ENCODE measurements around the gene ACAA1.
"Not testable (repeated sequence)": the region's sequence is repeated elsewhere in the genome, so short reads cannot be mapped to it uniquely, and the experiment has no call there.

Gene ACAA1

DNA sequence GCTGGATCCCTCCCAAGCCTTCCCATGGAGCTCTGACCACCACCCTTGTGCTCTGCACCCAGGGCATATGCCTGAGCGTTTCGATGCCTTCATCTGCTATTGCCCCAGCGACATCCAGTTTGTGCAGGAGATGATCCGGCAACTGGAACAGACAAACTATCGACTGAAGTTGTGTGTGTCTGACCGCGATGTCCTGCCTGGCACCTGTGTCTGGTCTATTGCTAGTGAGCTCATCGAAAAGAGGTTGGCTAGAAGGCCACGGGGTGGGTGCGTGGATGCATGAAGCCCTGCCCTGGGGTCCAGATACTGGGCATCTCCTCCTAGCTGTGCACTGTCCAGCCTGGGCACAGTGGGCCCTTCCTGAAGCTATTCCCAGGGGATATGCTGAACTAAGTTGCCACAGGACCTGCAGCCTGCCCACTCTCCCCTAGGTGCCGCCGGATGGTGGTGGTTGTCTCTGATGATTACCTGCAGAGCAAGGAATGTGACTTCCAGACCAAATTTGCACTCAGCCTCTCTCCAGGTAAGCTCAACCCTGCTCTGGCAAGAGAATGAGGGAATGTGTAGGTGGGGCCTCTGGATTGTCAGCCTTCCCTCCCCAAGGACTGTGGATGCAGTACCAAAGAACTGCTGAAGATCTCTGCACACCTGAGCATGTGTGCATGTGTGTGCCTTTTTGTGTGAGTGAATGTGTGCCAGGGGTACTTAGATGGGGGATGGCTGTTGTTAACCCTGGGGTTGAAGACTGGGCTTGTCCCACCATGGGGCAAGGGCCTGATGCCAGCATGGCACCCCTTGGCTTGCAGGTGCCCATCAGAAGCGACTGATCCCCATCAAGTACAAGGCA lies 3.6 kb upstream of the ACAA1 start:
- no peaks in the 10 kb centered on the region for H3K27me3 ChIP-seq (ENCODE audit: control insufficient read depth in 1 of 2, insufficient read depth in 2 of 2, low read length in 2 of 2)
- H3K4me3 ChIP-seq (ENCODE audit: low read depth in 1 of 2, low read length in 2 of 2): no peak overlapping the region
- no peak overlapping the region for H3K9ac ChIP-seq (ENCODE audit: low read length)
- H3K36me3 ChIP-seq (ENCODE audit: insufficient read depth, low read length): peaks cover 21% of the 10 kb centered on the region
- peaks cover 24% of the 10 kb centered on the region for H3K4me1 ChIP-seq (ENCODE audit: insufficient read depth, low read length)
- no peaks in the 10 kb centered on the region for H3K9me3 ChIP-seq (ENCODE audit: low read length)
- no peak overlapping the region for H3K27ac ChIP-seq (ENCODE audit: low read depth, low read length)

DNA sequence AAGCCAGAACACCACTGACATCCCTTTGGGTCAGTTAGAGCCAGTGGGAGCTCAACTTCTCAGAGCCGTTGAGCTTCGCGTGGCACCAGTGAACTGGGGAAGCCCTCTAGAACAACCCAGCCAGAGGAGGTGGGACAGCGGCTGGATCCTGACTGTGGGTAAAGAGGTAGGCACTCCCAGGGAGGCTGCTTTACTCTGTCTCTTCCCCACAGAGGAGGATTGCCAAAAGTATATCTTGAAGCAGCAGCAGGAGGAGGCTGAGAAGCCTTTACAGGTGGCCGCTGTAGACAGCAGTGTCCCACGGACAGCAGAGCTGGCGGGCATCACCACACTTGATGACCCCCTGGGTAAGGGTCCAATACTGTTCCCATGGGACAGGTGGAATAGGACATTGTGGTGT lies 2.7 kb upstream of the ACAA1 start:
- Histone ChIP-seq H3K36me3 (ENCODE audit: insufficient read depth, low read length) (peaks cover 21% of the 10 kb centered on the region), H3K9me3 (ENCODE audit: low read length) (no peaks in the 10 kb centered on the region), H3K27ac (ENCODE audit: low read depth, low read length) (no peak overlapping the region), H3K4me3 (ENCODE audit: low read depth in 1 of 2, low read length in 2 of 2) (peak overlapping the region; percentile 44 to 89), H3K27me3 (ENCODE audit: control insufficient read depth in 1 of 2, insufficient read depth in 2 of 2, low read length in 2 of 2) (no peaks in the 10 kb centered on the region), H3K4me1 (ENCODE audit: insufficient read depth, low read length) (peaks cover 29% of the 10 kb centered on the region), H3K9ac (ENCODE audit: low read length) (peak overlapping the region; percentile 71)

GRCh38 chr3:38139191-38139590 lies 2.3 kb upstream of the ACAA1 start:
- Histone ChIP-seq H3K4me1 (ENCODE audit: insufficient read depth, low read length) (peaks cover 29% of the 10 kb centered on the region), H3K4me3 (ENCODE audit: low read depth in 1 of 2, low read length in 2 of 2) (peak overlapping the region; percentile 44 to 89), H3K9ac (ENCODE audit: low read length) (peak overlapping the region; percentile 71), H3K27me3 (ENCODE audit: control insufficient read depth in 1 of 2, insufficient read depth in 2 of 2, low read length in 2 of 2) (no peaks in the 10 kb centered on the region), H3K36me3 (ENCODE audit: insufficient read depth, low read length) (peaks cover 22% of the 10 kb centered on the region), H3K27ac (ENCODE audit: low read depth, low read length) (peak overlapping the region; percentile 62), H3K9me3 (ENCODE audit: low read length) (no peaks in the 10 kb centered on the region)

GRCh38 chr3:38138349-38139190 lies 1.6 kb upstream of the ACAA1 start, which contains the start of gene MYD88:
Gene MYD88 (plus strand): TSS chr3:38138661. CDS start chr3:38138701, 40 bp downstream.
- H3K36me3 ChIP-seq (ENCODE audit: insufficient read depth, low read length): peaks cover 28% of the 10 kb centered on the region
- no peaks in the 10 kb centered on the region for H3K27me3 ChIP-seq (ENCODE audit: control insufficient read depth in 1 of 2, insufficient read depth in 2 of 2, low read length in 2 of 2)
- peaks cover 29% of the 10 kb centered on the region for H3K4me1 ChIP-seq (ENCODE audit: insufficient read depth, low read length)
- peak within 1 kb of the TSS; percentile 62 for H3K27ac ChIP-seq (ENCODE audit: low read depth, low read length)
- peak within 1 kb of the TSS; percentile 44 to 89 for H3K4me3 ChIP-seq (ENCODE audit: low read depth in 1 of 2, low read length in 2 of 2)
- peak within 1 kb of the TSS; percentile 71 for H3K9ac ChIP-seq (ENCODE audit: low read length)
- H3K9me3 ChIP-seq (ENCODE audit: low read length): no peaks in the 10 kb centered on the region

- Histone ChIP-seq H3K27me3 (ENCODE audit: control insufficient read depth in 1 of 2, insufficient read depth in 2 of 2, low read length in 2 of 2) (no peaks in the 10 kb centered on the region), H3K4me3 (ENCODE audit: low read depth in 1 of 2, low read length in 2 of 2) (peak overlapping the region; percentile 44 to 89), H3K4me1 (ENCODE audit: insufficient read depth, low read length) (peaks cover 29% of the 10 kb centered on the region), H3K27ac (ENCODE audit: low read depth, low read length) (peak overlapping the region; percentile 62), H3K36me3 (ENCODE audit: insufficient read depth, low read length) (peaks cover 36% of the 10 kb centered on the region), H3K9me3 (ENCODE audit: low read length) (no peaks in the 10 kb centered on the region), H3K9ac (ENCODE audit: low read length) (peak overlapping the region; percentile 40)
These were observed 855 bp upstream of the ACAA1 start for GRCh38 chr3:38137615-38138348.

DNA sequence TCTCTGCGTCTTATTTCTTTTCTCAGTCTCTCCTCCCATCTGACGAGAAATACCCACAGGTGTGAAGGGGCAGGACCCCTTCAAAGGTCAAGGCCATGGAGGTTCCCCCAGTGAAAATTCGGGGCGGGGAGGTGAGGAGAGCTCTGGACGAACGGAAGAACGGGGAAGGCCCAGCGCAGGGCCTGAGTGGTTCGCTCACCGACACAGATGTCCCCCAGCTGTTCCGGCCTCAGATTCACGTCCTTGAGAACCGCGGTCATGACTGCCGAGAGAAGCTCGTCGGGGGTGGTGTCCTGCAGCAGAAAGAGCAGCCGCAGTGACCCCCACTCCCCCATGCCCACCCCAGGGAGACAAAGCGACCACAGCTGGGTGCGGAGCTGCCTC lies 542 bp downstream of the ACAA1 start:
- H3K36me3 ChIP-seq (ENCODE audit: insufficient read depth, low read length): peaks cover 38% of the 10 kb centered on the region
- no peaks in the 10 kb centered on the region for H3K9me3 ChIP-seq (ENCODE audit: low read length)
- H3K9ac ChIP-seq (ENCODE audit: low read length): peak overlapping the region; percentile 67
- H3K4me3 ChIP-seq (ENCODE audit: low read depth in 1 of 2, low read length in 2 of 2): peak overlapping the region; percentile 77 to 89
- H3K27me3 ChIP-seq (ENCODE audit: control insufficient read depth in 1 of 2, insufficient read depth in 2 of 2, low read length in 2 of 2): no peaks in the 10 kb centered on the region
- peak overlapping the region; percentile 62 for H3K27ac ChIP-seq (ENCODE audit: low read depth, low read length)
- peaks cover 29% of the 10 kb centered on the region for H3K4me1 ChIP-seq (ENCODE audit: insufficient read depth, low read length)

- H3K36me3 ChIP-seq (ENCODE audit: insufficient read depth, low read length): peaks cover 38% of the 10 kb centered on the region
- H3K27me3 ChIP-seq (ENCODE audit: control insufficient read depth in 1 of 2, insufficient read depth in 2 of 2, low read length in 2 of 2); H3K9me3 ChIP-seq (ENCODE audit: low read length); H3K27ac ChIP-seq (ENCODE audit: low read depth, low read length): not testable (repeated sequence)
- H3K4me1 ChIP-seq (ENCODE audit: insufficient read depth, low read length): peaks cover 29% of the 10 kb centered on the region
- H3K4me3 ChIP-seq (ENCODE audit: low read depth in 1 of 2, low read length in 2 of 2): peak overlapping the region; percentile 77 to 89
- peak overlapping the region; percentile 67 for H3K9ac ChIP-seq (ENCODE audit: low read length)
These were observed 1.2 kb downstream of the ACAA1 start for GRCh38 chr3:38135621-38136277.

DNA sequence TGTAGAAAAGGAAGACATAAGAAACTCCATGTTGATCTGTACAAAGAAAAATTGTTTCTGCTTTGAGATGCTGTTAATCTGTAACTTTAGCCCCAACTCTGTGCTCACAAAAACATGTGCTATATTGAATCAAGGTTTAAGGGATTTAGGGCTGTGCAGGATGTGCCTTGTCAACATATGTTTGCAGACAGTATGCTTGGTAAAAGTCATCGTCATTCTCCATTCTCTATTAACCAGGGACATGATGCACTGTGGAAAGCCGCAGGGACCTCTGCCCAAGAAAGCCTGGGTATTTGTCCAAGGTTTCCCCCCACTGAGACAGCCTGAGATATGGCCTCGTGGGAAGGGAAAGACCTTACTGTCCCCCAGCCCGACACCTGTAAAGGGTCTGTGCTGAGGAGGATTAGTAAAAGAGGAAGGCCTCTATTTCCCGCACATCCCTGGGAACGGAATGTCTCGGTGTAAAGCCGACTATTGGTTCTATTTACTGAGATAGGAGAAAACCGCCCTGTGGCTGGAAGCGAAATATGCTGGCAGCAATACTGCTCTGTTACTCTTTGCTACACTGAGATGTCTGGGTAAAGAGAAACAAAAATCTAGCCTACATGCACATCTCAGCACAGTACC lies 2.3 kb downstream of the ACAA1 start:
- H3K27ac ChIP-seq (ENCODE audit: low read depth, low read length); H3K9me3 ChIP-seq (ENCODE audit: low read length); H3K27me3 ChIP-seq (ENCODE audit: control insufficient read depth in 1 of 2, insufficient read depth in 2 of 2, low read length in 2 of 2); H3K4me3 ChIP-seq (ENCODE audit: low read depth in 1 of 2, low read length in 2 of 2); H3K9ac ChIP-seq (ENCODE audit: low read length): not testable (repeated sequence)
- Histone ChIP-seq H3K4me1 (ENCODE audit: insufficient read depth, low read length) (peaks cover 24% of the 10 kb centered on the region), H3K36me3 (ENCODE audit: insufficient read depth, low read length) (peaks cover 41% of the 10 kb centered on the region)

- peaks cover 49% of the 10 kb centered on the region for H3K36me3 ChIP-seq (ENCODE audit: insufficient read depth, low read length)
- no peak overlapping the region for H3K4me3 ChIP-seq (ENCODE audit: low read depth in 1 of 2, low read length in 2 of 2)
- no peaks in the 10 kb centered on the region for H3K9me3 ChIP-seq (ENCODE audit: low read length)
- H3K4me1 ChIP-seq (ENCODE audit: insufficient read depth, low read length): peaks cover 18% of the 10 kb centered on the region
- H3K27ac ChIP-seq (ENCODE audit: low read depth, low read length): no peak overlapping the region
- no peak overlapping the region for H3K9ac ChIP-seq (ENCODE audit: low read length)
- no peaks in the 10 kb centered on the region for H3K27me3 ChIP-seq (ENCODE audit: control insufficient read depth in 1 of 2, insufficient read depth in 2 of 2, low read length in 2 of 2)
These were observed 3.1 kb downstream of the ACAA1 start for GRCh38 chr3:38133557-38134405.

GRCh38 chr3:38133209-38133556 lies 3.7 kb downstream of the ACAA1 start:
- Histone ChIP-seq H3K9me3 (ENCODE audit: low read length) (no peaks in the 10 kb centered on the region), H3K27ac (ENCODE audit: low read depth, low read length) (no peak overlapping the region), H3K9ac (ENCODE audit: low read length) (no peak overlapping the region), H3K36me3 (ENCODE audit: insufficient read depth, low read length) (peaks cover 55% of the 10 kb centered on the region), H3K4me1 (ENCODE audit: insufficient read depth, low read length) (peaks cover 17% of the 10 kb centered on the region), H3K27me3 (ENCODE audit: control insufficient read depth in 1 of 2, insufficient read depth in 2 of 2, low read length in 2 of 2) (no peaks in the 10 kb centered on the region), H3K4me3 (ENCODE audit: low read depth in 1 of 2, low read length in 2 of 2) (no peak overlapping the region)

Measured in muscle layer of colon (tissue), 2 donors.